SKM-1 (cell line): ENCODE results near the gene SH3GL3.

Experiments
- DNase-seq: peaks from one replicate; lab custom pipeline; 2025; ENCODE audit not compliant: unreplicated experiment; lab: John Stamatoyannopoulos, UW

Gene SH3GL3

DNA sequence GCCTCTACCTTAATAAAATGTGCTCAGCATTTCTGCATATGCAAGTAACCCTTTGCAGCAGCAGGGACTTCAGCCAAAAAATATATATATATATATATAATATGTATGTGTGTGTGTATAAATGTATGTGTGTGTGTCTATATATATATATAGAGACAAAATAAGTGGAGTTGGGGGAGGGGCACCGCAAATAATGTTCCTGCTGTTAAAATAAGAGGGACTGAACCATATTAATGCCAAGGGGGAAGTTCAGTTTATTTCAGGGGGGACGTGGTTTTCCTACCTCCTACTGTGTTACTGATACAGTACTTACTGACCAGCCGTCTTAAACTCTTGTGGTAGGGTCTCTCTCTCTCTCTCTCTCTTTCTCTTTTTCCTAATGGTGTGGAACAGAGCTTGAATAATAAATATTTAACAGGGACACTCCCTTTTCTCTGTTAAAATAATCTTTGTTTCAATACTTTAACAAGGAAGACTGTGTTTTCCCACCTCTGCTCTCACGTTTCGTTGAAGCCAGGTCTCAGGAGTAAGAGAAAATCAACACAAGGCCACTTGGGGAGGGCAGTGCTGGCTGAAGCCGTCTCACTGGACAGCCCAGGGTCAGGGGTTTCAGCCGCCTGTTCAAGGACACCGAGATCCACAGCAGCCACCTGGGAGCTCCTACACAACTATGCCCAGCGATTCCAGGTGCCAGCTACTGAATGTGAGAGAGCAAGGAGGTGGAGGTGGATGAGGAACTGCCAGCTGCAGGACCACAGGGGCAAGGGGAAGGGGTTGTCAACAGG is 164.0 kb downstream of the SH3GL3 start:
- DNase-seq = no peak

DNA sequence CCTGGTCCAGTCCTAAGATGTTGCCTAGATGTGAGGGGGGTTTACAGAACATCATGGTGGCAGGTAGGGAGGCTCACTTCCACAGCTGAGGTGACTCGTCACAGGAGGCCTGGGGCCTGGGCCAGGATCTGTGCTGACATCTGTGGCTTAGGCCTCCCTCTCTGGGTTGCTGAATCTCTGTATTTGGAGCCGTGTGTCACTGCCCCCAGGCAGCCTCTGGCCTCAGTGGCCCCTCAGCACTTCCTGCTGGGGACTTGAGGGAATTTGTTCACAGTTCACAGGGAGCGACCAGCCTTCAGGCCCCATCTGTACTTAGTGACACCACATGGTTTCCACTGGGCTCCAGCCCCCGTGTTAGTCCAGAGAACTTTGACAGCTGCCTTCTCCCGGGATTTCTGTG is 165.1 kb downstream of the SH3GL3 start:
- DNase-seq = no peak

DNA sequence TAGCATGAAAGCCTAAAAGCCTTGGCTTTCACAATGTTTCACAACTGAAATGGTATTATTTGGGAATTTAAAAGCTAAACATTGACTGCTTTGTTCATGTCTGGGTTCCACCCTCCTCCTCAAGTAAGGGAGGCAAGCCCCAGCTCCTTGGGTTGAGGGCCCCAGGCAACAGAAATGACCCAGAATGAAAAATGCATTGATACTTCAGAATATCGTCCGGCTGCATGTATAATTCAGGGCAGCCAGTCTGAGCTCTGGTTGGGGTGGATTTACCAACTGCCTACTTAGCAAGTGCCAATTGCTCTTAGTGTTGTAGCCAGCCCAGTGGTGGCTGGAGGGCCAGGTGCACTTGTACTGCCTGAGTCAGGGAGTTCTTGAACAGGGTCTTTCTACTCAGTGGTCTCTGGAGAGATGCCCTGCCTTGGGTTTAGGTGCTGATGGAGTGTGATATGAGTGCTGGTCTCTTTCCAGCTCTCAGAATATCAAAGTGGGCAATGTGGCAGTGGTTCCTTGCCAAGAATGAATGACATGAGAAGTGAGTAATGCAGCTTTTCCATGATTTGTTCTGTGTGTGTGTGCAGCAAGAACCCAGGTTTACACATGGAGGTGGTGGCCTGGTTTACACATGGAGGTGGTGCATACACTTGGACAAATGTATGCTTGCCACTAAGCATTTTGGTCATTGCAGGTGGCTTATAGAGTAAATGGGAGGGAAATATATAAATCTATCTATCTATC is 165.9 kb downstream of the SH3GL3 start:
- DNase-seq = no peak

DNA sequence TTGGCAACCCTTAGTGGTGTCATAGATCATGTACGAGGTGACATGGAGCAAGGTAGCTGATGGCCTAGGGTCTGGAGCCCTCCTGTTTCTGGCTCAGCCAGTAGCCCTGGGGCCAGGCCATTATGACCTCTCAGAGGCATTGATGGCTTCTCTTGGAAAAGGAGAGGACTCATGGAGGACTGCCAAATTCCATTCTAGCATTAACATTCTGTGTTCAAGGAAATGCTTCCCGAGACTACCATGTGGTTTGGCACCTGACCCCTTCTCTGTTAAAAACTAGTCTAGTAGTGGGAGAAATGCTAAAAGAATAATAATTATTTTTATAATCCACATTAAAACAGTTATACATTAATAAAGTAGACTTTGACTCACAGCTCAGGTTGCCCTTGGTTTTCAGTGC is 166.6 kb downstream of the SH3GL3 start:
- no peak for DNase-seq

DNA sequence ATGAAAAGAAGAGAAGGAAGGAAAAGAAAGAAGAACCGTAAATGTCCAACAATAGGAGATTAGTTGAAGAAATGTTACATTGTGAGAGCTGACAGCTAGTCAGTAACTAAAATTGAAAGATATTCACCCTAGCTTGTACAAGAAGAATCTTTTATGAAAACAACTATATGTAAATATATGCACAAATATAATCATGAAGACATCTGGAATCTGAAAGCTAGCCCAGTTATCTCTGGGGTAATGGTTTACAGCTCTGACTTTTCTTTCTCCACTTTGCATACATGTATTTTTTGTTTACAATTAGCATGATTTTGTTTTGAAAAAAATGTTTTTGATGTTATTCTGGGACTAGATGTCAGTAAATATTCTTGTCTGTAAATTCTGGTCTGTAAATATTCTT is 169.7 kb downstream of the SH3GL3 start:
- DNase-seq = no peak

DNA sequence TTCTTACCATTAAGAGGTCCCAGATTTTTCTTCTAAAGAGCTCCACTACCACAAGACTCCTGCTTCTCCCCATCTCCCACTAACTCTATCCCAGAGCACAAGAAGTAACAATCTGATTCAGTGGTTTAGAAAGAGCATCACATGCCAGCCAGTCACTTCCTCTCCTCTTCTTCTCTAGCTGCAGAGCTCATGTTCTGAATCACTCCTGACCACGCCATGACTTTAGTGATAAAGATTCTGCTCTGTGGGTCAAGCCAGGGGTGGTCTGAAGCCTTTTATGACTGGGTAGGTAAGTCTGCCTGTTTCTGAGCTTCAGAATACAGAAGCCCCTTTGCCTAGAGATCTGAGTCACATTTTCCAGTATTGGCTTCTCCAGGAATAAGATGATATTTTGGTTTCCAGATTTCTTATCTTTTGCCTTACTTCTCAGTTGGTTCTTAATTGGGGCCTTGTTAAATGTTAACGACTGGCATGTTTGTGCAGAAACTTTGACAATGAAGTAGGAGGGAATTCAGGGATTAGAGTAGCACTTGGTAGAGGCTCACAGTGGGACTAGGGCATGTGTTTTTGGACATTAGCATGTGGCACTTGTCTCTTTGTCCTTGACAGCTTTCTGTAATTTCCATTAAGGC is 179.1 kb downstream of the SH3GL3 start:
- DNase-seq = no peak

DNA sequence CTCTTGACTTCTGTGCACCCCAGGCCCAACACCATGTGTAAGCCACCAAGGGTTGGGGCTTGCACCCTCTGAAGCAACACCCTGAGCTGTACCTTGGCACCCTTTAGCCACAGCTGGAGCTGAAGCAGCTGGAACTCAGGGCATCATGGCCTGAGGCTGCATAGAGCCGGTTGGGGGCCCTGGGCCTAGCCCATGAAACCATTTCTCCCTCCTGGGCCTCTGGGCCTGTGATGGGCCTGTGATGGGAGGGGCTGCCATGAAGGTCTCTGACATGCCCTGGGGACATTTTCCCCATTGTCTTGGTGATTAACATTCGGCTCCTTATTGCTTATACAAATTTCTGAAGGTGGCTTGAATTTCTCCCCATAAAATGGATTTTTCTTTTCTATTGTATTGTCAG is 184.4 kb downstream of the SH3GL3 start:
- no peak for DNase-seq

DNA sequence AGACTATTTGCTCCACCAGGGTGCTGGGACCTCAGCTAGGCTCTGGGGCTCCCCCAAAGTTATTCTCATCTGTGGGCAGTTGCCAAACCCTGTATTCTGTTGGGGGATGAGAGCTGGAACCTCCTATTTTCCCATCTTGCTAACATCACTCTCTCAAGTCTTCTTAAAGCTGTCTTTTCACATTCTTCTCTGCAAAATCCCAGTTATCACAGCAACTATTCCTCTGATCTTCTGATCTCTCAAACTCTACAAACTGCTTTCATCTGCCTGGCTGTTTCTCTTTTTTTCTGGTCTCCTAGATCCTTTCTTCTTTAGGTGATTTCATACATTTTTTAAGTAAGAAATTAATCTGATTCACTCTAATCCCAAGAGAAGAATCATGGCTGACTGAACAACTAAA is 196.1 kb downstream of the SH3GL3 start:
- no peak for DNase-seq

DNA sequence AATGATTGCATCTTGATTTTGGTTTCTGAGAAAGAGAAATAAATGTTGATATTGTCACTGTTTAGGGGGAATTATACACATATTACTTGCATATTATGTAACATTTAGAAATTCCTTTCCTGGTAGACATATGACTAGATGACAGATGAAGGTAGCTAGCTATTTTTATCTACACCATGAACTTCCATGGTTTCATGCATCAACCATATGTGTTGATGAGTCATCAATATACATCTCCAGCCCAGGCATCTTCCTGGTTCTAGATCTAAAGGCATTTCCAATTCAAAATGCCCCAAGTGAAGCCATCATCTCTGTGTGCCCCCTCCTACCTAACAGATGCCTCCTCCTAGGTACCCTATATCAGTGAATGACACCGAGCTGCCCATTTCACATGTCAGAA is 197.3 kb downstream of the SH3GL3 start:
- DNase-seq = no peak

DNA sequence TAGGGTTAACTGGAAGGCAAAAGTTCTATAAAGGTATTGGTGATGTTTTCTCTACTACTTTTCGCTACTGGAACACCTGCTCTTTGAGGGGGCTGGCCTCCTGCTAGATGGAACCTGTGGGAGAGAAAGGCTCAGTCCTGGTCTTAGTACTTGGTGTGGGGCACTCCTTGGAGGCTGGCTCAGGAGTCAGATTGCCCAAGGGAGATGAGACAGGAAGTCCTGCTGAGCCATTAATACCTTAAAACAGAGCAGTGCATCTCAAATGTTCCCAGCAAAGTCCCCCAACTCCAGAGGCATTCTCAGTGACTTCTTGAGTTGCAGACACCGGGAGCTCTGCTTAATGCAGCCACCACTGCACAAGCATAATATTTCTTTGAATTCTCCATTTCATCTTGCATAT is 203.7 kb downstream of the SH3GL3 start:
- no peak for DNase-seq

DNA sequence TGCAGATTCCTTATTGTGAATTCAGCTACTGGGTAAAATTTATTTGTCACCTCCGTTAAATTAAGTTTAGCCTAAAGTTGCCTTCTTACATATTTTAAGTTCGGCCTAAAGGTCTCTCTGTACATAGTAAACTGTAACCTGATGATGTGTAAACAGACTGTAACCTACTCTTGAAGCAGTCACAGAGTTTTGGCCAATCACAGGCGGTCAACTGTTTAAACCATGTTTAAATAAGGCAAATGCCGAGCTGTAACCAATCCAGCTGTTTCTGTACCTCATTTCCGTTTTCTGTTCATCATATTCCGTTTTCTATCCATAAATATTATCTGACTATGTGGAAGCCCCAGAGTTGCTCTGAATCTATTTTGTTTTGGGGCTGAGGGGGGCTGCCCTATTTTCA is 204.4 kb downstream of the SH3GL3 start:
- no peak for DNase-seq

DNA sequence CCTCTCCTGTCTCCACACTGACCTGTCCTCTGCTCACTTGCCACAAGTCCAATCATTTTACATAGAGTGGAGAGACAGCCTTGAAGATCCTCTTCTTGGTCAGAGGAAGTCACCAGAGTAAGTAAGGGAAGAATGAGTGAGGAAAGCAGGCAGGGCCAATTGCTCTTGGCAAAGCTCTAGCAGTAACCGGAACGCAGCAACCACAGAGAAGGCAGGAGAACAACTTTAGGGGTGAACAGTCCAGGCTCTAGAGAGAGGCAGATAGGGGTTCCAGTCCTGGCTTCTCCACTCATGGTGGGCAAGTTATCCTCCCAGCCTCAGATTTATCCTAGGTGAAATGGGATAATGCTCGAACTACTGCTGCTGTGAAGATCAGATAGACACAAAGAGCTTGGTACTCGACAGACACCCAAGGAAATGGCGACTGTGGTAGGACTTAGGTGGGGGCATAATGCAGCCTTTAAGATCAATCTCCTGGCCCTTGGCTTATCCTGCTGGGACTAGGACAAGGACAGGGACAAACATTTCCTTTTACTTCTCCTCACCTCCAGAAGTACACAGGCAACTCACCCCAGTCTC is 205.6 kb downstream of the SH3GL3 start:
- no peak for DNase-seq

DNA sequence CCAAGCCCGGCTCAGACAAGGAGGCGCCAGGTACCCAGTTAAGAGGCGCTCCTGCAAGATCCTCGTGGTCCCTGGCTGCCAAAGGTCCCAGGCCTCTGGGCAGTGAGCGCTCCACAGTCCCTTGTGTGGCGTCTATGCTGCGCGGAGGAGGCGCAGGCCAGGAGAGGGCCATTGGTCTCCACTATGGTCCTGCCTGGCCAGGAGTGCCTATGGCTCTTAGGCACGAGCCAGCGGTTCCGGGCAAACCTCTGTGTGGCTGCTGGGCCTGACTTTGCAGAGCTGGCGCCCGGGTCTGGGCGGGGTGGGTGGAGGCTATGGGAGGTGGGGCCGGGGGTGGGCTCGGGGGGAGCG is 206.1 kb downstream of the SH3GL3 start:
- no peak for DNase-seq

DNA sequence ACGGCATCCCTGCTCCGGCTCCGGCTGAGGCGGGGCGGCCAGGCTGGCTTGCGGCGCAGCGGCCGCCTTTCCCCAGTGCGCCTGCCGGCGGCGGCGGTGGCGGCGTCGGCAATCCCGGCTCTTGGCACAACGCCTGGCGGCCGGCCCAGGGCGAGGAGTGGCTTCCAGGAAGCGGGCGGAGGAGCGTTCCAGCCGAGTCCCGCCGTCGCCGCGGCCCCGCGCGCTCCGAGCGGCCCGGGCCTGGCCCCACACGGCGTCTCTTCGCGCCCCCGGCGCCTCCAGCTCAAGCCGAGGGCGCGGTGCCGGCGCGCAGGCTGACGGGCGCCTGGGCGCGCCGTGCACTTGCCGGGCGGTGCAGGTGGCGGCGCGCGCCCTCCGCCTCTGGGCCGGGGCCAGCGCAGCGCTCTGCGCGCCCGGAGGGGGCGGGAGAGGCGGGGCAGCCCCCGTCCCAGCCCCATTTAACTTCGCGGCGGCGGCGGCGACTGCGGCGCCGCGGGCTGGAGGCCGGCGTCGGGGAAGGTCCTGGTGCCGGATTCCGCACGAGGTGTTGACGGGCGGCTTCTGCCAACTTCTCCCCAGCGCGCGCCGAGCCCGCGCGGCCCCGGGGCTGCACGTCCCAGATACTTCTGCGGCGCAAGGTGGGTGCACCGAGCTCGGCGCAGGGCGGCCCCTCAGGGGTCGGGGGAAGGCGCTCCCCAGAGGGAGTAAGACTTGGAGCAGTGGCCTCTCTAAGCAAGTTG is 206.7 kb downstream of the SH3GL3 start, which contains the start of gene ADAMTSL3:
ADAMTSL3 (plus strand) TSS at position 485 of the 740 bp plus-strand sequence. CDS start 1,639 bp downstream, outside the sequence.
- DNase-seq = no peak

DNA sequence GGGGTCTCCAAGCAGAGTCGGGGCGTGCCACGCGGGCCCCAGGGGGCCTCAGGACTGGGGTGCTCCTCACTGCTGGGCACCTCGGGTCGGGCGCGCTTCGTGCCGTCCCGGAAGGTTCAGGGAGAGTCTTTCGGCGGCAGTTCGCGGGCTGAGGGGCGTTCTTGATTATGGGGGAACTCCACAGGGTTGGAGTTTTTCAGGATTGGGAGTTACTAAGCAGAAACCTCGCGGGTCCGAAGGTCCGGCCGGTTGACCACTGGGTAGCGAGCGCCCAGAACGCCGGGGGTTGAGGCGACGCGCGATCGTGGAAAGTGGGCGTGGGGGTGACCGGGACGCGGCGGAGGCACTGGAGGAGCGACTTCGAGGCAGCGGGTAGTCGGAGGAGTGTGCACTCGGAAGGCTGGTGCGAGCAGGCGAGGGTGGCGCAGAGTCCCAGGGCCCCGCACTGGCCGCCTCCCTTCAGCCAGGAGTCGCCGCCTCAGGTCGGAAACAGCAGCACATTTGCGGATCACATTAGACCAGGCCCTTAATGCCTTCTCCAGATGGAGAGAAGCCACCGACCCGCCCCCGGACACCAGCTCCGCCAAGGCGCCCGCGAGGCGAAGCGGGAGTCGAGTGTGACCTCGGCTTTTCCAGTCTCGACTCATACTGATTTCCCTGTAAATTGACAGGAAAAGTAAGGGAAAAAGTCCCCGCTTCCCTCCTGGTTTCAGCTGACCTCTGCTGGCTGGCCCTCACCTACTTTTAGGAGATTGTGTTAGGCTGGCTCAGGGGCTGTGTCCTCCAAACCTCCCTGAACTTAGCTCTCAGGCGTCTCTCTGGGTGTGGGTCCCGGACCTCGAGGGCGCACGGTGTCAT is 207.5 kb downstream of the SH3GL3 start:
- DNase-seq = no peak

DNA sequence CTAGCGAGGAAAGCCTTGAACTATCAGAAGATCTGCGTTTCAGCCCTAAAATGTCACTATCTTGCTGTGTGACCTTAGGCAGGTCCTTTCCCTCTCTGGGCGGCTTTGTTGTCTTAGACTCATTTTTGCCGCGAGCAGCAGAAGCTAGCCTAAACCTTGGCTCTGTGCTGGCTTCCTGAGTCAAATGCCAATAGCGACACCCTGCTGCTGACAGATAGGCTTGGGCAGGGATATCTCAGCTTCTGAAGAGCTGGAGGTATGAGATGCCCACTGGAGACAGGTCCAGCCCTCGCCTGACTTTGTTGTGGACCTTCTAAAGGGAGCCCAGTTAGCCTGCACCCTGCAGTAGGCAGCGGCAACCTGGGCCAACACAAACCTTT is 208.1 kb downstream of the SH3GL3 start:
- DNase-seq = no peak

DNA sequence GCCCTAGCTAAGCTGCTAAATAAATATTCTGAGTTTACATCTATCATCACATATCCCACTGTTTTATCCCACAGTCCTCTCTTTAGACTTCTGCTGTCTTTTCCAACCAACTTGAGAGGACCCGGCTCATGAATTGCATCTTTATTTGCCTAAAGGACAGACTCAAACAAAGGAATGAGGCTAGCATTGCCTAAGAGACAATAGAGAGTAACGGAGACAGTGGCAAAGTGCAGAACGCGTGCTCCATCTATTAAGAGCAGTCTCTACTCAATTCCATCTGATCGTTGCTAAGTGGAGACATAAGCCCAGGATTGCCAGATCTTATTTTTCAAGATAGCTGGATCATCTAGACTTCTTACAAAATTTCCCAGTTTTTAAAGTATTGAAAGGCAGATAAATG is 209.1 kb downstream of the SH3GL3 start:
- no peak for DNase-seq

DNA sequence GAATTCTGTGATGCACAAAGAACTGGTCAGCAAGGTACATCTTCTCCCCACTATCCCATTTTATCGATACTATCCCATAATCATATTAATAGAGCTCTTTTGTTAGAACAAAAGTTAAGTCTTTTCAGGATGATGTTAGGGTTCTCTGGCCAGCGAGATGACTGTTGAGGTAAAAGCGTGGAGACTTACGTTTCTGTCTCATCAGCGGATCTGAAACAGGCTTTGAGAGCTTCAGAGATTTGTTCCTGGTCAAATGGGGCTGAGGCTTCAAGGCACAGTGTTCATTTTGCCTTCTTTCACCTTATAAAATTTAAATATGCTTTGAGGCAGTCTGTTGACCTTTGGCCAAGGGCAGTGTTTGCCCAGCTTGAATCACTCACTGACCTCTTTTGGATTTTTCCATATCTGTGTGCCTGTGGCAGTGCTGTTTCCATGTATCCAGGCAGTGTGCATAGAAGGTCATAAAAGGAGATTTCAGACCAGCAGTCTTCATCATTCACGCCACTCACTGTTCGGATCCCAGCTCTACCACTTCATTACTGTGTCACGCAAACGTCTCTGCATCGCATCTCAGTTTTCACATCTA is 209.9 kb downstream of the SH3GL3 start:
- no peak for DNase-seq

DNA sequence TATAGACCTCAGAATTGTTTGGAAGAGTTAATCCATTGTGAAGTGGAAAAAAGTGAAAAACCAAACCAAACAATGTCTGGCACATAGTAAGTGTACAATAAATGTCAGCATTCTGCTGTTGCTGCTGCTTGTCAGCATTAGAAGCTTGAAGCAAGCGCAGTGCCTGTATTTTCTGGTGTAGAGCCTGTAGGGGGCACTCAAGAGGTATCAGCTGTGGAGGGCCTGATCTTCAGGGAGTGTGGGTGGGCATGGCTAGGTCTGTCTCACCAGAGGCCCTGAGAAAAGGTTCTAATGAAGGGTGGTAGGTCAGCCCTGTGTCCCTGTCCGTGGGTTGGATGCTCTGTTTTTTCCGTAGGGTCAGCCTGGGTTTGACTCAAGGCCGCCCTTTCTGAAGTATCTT is 210.4 kb downstream of the SH3GL3 start:
- no peak for DNase-seq
